NCI-H226 (cell line): ENCODE results near the gene NHLH1.
A peak's percentile ranks its signal among the peaks of the same experiment; 100 is the strongest.

ENCODE experiments used
- DNase-seq: peaks from one replicate; pipeline ENCODE4 v3.0.0-alpha.2; 2015

The NHLH1 gene

GRCh38 chr1:160413716-160414115 lies 46.8 kb downstream of the NHLH1 start:
- DNase-seq, result no peak

GRCh38 chr1:160414881-160415280 lies 48.0 kb downstream of the NHLH1 start:
- DNase-seq, result no peak

DNA sequence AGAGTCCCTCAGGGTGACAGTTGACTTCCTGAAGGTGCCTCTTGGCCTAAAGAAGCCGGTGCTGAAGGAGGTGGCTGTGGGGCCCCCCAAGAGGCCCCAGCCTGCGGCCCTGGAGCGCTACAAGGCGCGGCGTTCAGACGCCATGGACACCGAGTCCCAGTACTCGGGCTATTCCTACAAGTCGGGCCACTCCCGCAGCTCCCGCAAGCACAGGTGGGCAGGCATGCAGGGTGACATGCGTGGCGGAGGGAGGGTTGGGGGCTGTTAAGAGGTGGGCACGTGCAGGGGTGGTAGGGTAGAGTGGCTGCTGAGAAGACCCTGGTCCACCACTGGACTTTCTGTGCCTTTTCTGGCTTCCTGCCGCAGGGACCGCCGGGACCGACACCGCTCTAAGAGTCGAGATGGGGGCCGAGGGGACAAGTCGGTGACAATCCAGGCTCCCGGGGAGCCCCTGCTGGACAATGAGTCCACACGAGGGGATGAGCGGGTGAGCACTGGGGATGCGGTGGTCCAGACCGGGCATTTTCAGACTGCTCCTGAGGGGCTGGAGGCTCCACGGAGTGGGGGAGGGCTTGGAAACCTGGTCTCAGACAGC lies 48.9 kb downstream of the NHLH1 start:
- DNase-seq, result no peak

GRCh38 chr1:160416369-160416768 lies 49.5 kb downstream of the NHLH1 start:
- DNase-seq, result peak; percentile 23

DNA sequence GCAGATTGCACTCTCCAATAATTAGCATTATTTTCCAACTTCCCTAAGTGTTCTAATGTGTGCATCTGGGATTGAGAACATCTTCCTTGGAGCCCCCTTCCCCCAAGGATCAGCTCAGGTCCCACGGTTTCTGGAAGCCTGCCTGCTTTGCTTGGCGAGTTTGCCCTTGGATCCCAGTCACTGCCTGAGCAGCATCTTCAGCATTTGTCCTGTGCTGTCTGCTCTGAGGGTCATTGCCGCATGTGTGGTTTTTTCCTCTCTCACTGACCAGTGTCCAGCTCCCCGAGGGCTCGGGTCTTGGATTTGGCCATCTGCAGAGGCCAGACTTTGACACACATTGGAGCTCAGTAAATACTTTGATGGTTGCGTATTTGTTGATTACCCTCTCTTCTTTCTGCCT lies 51.6 kb downstream of the NHLH1 start:
- DNase-seq, result no peak

- no peak for DNase-seq
Measured at GRCh38 chr1:160419150-160419837, 52.4 kb downstream of the NHLH1 start.

DNA sequence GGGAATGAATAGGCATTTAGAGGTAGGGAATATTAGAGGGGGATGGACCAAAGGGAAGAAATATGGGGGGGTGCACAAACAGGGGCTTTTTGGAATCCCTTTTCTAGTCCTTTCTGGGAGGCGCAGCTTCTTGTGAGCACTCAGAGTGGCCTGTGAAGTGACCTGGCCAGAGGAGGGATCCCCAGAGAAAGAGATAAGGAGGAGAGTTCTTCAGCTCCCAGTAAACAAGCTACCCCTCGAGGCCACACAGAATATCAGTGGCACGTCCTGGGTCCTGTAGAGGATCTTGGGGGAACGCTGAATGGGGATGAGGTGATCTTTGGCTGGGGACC lies 52.9 kb downstream of the NHLH1 start:
- DNase-seq, result no peak

GRCh38 chr1:160420881-160421842 lies 54.3 kb downstream of the NHLH1 start:
- DNase-seq, result no peak

DNA sequence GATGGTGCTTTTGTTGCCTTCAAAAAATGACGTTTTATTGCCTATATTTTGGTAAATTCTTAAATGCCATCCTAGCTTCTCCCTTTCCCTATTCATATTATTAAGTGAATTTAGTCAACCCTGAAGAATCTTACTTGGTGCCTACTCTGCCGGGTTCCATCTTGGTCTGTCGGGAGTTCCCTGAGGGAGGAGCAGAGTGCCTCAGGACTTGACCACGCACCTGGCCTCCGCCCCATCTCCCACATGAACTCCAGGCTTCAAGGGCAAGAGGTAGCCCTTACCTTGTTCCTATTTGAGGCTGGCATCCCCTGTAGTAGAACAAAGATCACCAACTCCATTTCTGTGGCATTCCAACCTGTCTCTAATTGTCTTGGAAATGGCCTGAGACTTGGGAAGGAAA lies 55.0 kb downstream of the NHLH1 start:
- no peak for DNase-seq
